H9 (cell line): Measurements from ENCODE around the gene GPS1. TPM values are rescaled to one million over a fixed set of nuclear protein-coding genes. Genes with fewer than 3 reads are reported as not detected.
A peak's percentile ranks its signal among the peaks of the same experiment; 100 is the strongest.

Source experiments
- DNase-seq: peaks from one replicate; pipeline ENCODE4 v3.0.0-alpha.2; 2017
- H2AFZ ChIP-seq: one replicate; pipeline ENCODE4 v1.6.1; 2013; ENCODE audit warnings: mild to moderate bottlenecking, low read length, control low read depth, moderate library complexity
- H2AK5ac ChIP-seq: 2 replicates; pipeline ENCODE4 v1.6.1; 2013; ENCODE audit warnings: low read length, control low read depth, mixed read lengths; ENCODE audit not compliant: insufficient read length
- H2BK120ac ChIP-seq: one replicate; pipeline ENCODE4 v1.6.1; 2013; ENCODE audit warnings: low read depth, mild to moderate bottlenecking, low read length, control low read depth, inconsistent platforms; ENCODE audit not compliant: poor library complexity, severe bottlenecking
- H2BK12ac ChIP-seq: 2 replicates; pipeline ENCODE4 v1.6.1; 2013; ENCODE audit warnings: low read length, control low read depth, mixed read lengths, low read depth; ENCODE audit not compliant: insufficient read length
- H2BK15ac ChIP-seq: 2 replicates; pipeline ENCODE4 v1.6.1; 2013; ENCODE audit warnings: low read depth, low read length, control low read depth
- H2BK20ac ChIP-seq: one replicate; pipeline ENCODE4 v1.6.1; 2013; ENCODE audit warnings: low read depth, mild to moderate bottlenecking, low read length, control low read depth, inconsistent platforms; ENCODE audit not compliant: poor library complexity, severe bottlenecking
- H2BK5ac ChIP-seq: 2 replicates; pipeline ENCODE4 v1.6.1; 2013; ENCODE audit warnings: low read length, control low read depth, mixed read lengths; ENCODE audit not compliant: insufficient read length
- H3K14ac ChIP-seq: 2 replicates; pipeline ENCODE4 v1.6.1; 2013; ENCODE audit warnings: low read length, control low read depth; ENCODE audit not compliant: insufficient read depth
- H3K18ac ChIP-seq: 2 replicates; pipeline ENCODE4 v1.6.1; 2013; ENCODE audit warnings: low read depth, mild to moderate bottlenecking, mixed read lengths, low read length, control low read depth; ENCODE audit not compliant: insufficient read length
- H3K23ac ChIP-seq: 2 replicates; pipeline ENCODE4 v1.6.1; 2013; ENCODE audit warnings: low read length, control low read depth, mixed read lengths, low read depth; ENCODE audit not compliant: insufficient read length
- H3K23me2 ChIP-seq: 2 replicates; pipeline ENCODE4 v1.6.1; 2013; ENCODE audit warnings: low read depth, mild to moderate bottlenecking, mixed read lengths, low read length, control low read depth; ENCODE audit not compliant: insufficient read length, poor library complexity, severe bottlenecking
- H3K27ac ChIP-seq: 2 replicates; pipeline ENCODE4 v1.5.1; 2013; ENCODE audit warnings: low read length, control low read depth, mixed read lengths, low read depth; ENCODE audit not compliant: insufficient read length
- H3K27me3 ChIP-seq: 2 replicates; pipeline ENCODE4 v1.6.1; 2013; ENCODE audit warnings: low read length, control low read depth, inconsistent platforms; ENCODE audit not compliant: insufficient read depth
- H3K4ac ChIP-seq: 2 replicates; pipeline ENCODE4 v1.6.1; 2013; ENCODE audit warnings: low read depth, mild to moderate bottlenecking, control low read depth, inconsistent platforms, low read length, moderate library complexity
- H3K4me1 ChIP-seq: 2 replicates; pipeline ENCODE4 v1.6.1; 2013; ENCODE audit warnings: low read length, control low read depth, inconsistent platforms; ENCODE audit not compliant: insufficient read depth
- H3K4me2 ChIP-seq: 2 replicates; pipeline ENCODE4 v1.6.1; 2013; ENCODE audit warnings: low read length, control low read depth, mixed read lengths; ENCODE audit not compliant: insufficient read length, insufficient read depth
- H3K56ac ChIP-seq: 2 replicates; pipeline ENCODE4 v1.6.1; 2013; ENCODE audit warnings: low read depth, mild to moderate bottlenecking, mixed read lengths, low read length, control low read depth; ENCODE audit not compliant: insufficient read length
- H3K79me1 ChIP-seq: 2 replicates; pipeline ENCODE4 v1.6.1; 2013; ENCODE audit warnings: low read depth, mild to moderate bottlenecking, moderate library complexity, low read length, control low read depth, inconsistent platforms; ENCODE audit not compliant: insufficient read depth, poor library complexity, severe bottlenecking
- H3K79me2 ChIP-seq: 2 replicates; pipeline ENCODE4 v1.6.1; 2013; ENCODE audit warnings: low read length, control low read depth, inconsistent platforms; ENCODE audit not compliant: insufficient read depth
- H3K9ac ChIP-seq: 2 replicates; pipeline ENCODE4 v1.6.1; 2013; ENCODE audit warnings: low read length, control low read depth, mixed read lengths; ENCODE audit not compliant: insufficient read length; ENCODE audit errors: extremely low read depth
- H3K9me3 ChIP-seq: one replicate; pipeline ENCODE4 v1.6.1; 2013; ENCODE audit warnings: low read depth, low read length, inconsistent platforms; ENCODE audit not compliant: control insufficient read depth
- H3T11ph ChIP-seq: one replicate; pipeline ENCODE4 v1.6.1; 2013; ENCODE audit warnings: mild to moderate bottlenecking, low read length, control low read depth, inconsistent platforms
- H4K20me1 ChIP-seq: one replicate; pipeline ENCODE4 v1.6.1; 2013; ENCODE audit not compliant: control insufficient read depth, insufficient read length, insufficient read depth
- H4K5ac ChIP-seq: 2 replicates; pipeline ENCODE4 v1.6.1; 2013; ENCODE audit warnings: low read depth, mild to moderate bottlenecking, mixed read lengths, low read length, control low read depth; ENCODE audit not compliant: insufficient read length
- H4K8ac ChIP-seq: replicated peaks from 2 replicates; pipeline ENCODE4 v1.6.1; 2013; ENCODE audit warnings: low read length, control low read depth, mixed read lengths, low read depth; ENCODE audit not compliant: insufficient read length
- H4K91ac ChIP-seq: 2 replicates; pipeline ENCODE4 v1.6.1; 2013; ENCODE audit warnings: low read depth, mild to moderate bottlenecking, moderate library complexity, mixed read lengths, low read length, control low read depth; ENCODE audit not compliant: insufficient read length
- H3K27ac Mint-ChIP-seq, 3 experiments: 2 replicates in 2 of 3; 3 replicates in 1 of 3; pipeline ENCODE4 v1.8.0; 2020 to 2021; ENCODE audit warnings: mixed read lengths in 3 of 3, mild to moderate bottlenecking in 1 of 3, moderate library complexity in 1 of 3
- H3K27me3 Mint-ChIP-seq: 2 replicates; pipeline ENCODE4 v1.8.0; 2021; ENCODE audit warnings: low read depth, mild to moderate bottlenecking, moderate library complexity, mixed read lengths
- H3K36me3 Mint-ChIP-seq, 3 experiments: 2 replicates in 2 of 3; 3 replicates in 1 of 3; pipeline ENCODE4 v1.8.0; 2020 to 2021; ENCODE audit warnings: low read depth in 3 of 3, mixed read lengths in 3 of 3; ENCODE audit not compliant: insufficient read depth in 1 of 3
- H3K4me1 Mint-ChIP-seq, 2 experiments: 2 replicates each; pipeline ENCODE4 v1.8.0; 2020; ENCODE audit warnings: mixed read lengths in 2 of 2
- H3K4me3 Mint-ChIP-seq, 2 experiments: 2 replicates in 1 of 2; 3 replicates in 1 of 2; pipeline ENCODE4 v1.8.0; 2020 to 2021; ENCODE audit warnings: mild to moderate bottlenecking in 2 of 2, mixed read lengths in 2 of 2, moderate library complexity in 1 of 2
- H3K9me3 Mint-ChIP-seq, 2 experiments: 2 replicates in 1 of 2; 3 replicates in 1 of 2; pipeline ENCODE4 v1.8.0; 2020; ENCODE audit warnings: mild to moderate bottlenecking in 2 of 2, mixed read lengths in 2 of 2, moderate library complexity in 1 of 2
- WGBS: extraction: QIAGEN DNeasy Blood & Tissue Kit; methylation state at CpG from one replicate; pipeline ENCODE4 v1.1.7; 2013; ENCODE audit warnings: missing lambda C conversion rate, low lambda C conversion rate, mixed read lengths; ENCODE audit not compliant: insufficient read length; ENCODE audit errors: extremely low coverage; 5-methylcytosine and 5-hydroxymethylcytosine counted together
- total RNA-seq: library from RNA; stranded (reverse); gene quantifications from 2 replicates; pipeline ENCODE4 v1.2.1, GENCODE V29; 2021
- TF ChIP-seq, protein P1 (sequence below): fragments of 200-600 bp; sonication (generic); conservative IDR thresholded peaks from 3 replicates; pipeline ENCODE4 v1.8.0; 2021; ENCODE audit warnings: antibody characterized with exemption, mild to moderate bottlenecking

Gene GPS1
- total RNA-seq, 1 experiment from 2014 or later, result 164 TPM

DNA sequence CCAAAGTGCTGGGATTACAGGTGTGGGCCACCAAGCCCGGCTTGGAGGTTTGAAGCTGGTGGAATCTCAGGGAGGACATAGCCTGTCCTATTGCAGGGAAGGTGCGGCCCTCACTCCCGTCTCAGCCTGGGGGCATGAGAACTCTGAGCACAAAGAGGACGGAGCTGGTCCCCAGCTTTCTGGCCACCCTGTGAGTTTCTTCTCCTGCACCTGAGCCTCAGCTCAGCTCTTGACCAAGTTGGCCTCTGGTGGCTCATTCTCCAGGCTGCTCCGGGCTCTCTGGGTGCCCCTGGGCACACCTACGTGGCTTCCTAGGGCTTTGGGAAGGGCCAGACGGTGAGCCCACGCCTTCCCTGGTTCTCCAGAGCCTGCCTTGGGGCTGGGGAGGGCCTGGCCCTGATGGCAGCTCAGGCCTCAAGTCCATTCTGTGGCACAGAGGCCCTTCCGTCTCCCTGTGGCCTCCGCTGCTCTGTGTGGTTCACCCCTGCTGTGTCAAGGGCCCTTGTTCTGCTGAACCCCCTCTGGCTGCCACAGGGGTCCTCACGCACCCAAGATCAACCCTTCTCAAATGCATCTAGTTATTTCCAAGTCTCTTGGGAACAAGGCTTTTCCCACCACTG, 53.2 kb downstream of the GPS1 start:
- no peak overlapping the region for H2AK5ac ChIP-seq
- no peaks in the 10 kb centered on the region for H3K27me3 ChIP-seq
- no peaks in the 10 kb centered on the region for H3K79me2 ChIP-seq
- H2BK120ac ChIP-seq, result no peak overlapping the region
- peaks cover 42 to 77% of the 10 kb centered on the region in 2 experiments for H3K4me1 Mint-ChIP-seq
- H3T11ph ChIP-seq, result no peak overlapping the region
- no peak overlapping the region for H3K23ac ChIP-seq
- no peak overlapping the region for H2BK15ac ChIP-seq
- no peaks in the 10 kb centered on the region for H4K20me1 ChIP-seq
- H3K4me1 ChIP-seq, result no peaks in the 10 kb centered on the region; the same call in 1 of the 2 replicates
- H3K27ac Mint-ChIP-seq, result no peak overlapping the region
- peaks cover 0 to 9% of the 10 kb centered on the region in 2 experiments; a peak in 2 of 5 replicates for H3K9me3 Mint-ChIP-seq
- H3K27ac ChIP-seq, result no peak overlapping the region
- H4K5ac ChIP-seq, result no peak overlapping the region
- no peaks in the 10 kb centered on the region for H3K79me1 ChIP-seq
- DNase-seq, result no peak
- peaks cover 28% of the 10 kb centered on the region for H3K27me3 Mint-ChIP-seq
- H3K18ac ChIP-seq, result peak overlapping the region; percentile 14
- H3K4ac ChIP-seq, result no peak overlapping the region
- no peak overlapping the region for H2AFZ ChIP-seq
- TF ChIP-seq, protein P1, sequence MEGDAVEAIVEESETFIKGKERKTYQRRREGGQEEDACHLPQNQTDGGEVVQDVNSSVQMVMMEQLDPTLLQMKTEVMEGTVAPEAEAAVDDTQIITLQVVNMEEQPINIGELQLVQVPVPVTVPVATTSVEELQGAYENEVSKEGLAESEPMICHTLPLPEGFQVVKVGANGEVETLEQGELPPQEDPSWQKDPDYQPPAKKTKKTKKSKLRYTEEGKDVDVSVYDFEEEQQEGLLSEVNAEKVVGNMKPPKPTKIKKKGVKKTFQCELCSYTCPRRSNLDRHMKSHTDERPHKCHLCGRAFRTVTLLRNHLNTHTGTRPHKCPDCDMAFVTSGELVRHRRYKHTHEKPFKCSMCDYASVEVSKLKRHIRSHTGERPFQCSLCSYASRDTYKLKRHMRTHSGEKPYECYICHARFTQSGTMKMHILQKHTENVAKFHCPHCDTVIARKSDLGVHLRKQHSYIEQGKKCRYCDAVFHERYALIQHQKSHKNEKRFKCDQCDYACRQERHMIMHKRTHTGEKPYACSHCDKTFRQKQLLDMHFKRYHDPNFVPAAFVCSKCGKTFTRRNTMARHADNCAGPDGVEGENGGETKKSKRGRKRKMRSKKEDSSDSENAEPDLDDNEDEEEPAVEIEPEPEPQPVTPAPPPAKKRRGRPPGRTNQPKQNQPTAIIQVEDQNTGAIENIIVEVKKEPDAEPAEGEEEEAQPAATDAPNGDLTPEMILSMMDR, result no peak
- no CpG with 5 or more reads among the region's 11 CpGs for WGBS
- H2BK12ac ChIP-seq, result no peak overlapping the region
- no peak overlapping the region for H3K14ac ChIP-seq
- no peak overlapping the region for H3K9ac ChIP-seq
- no peaks in the 10 kb centered on the region for H3K23me2 ChIP-seq
- no peak overlapping the region for H4K91ac ChIP-seq
- no peak overlapping the region for H2BK20ac ChIP-seq
- H3K9me3 ChIP-seq, result no peaks in the 10 kb centered on the region
- no peak overlapping the region for H2BK5ac ChIP-seq
- peak overlapping the region in 1 of 2 experiments; percentile 38; a peak in 1 of 5 replicates for H3K4me3 Mint-ChIP-seq
- H4K8ac ChIP-seq, result no peak overlapping the region
- H3K36me3 Mint-ChIP-seq, result peaks cover 0 to 7% (median 0%) of the 10 kb centered on the region in 3 experiments; a peak in 3 of 7 replicates
- no peak overlapping the region for H3K4me2 ChIP-seq
- no peak overlapping the region for H3K56ac ChIP-seq
